Caco-2 (cell line): Measurements from ENCODE around the gene TFAM. TPM values are rescaled to one million over a fixed set of nuclear protein-coding genes. Genes with fewer than 3 reads are reported as not detected.

ENCODE experiments used
- BruUV-seq: library from RNA; stranded (reverse); fragments of 400-500 nt; replicated peaks from 2 replicates; lab custom pipeline; 2021; lab: Mats Ljungman, UMichigan
- CTCF ChIA-PET: fragments of 300-600 bp; sonication (Branson Sonifier 250); formaldehyde crosslinking; loops from one replicate; lab custom pipeline; 2022; ENCODE audit warnings: antibody characterized with exemption; lab: Charles Lee
- POLR2A ChIA-PET: fragments of 300-600 bp; sonication (Branson Sonifier 250); formaldehyde crosslinking; loops from one replicate; lab custom pipeline; 2022; ENCODE audit warnings: antibody characterized with exemption; lab: Charles Lee
- DNase-seq, 2 experiments: peaks; one replicate each; pipeline versions ENCODE4 v3.0.0 to v3.0.0-alpha.2; 2020 to 2022
- H3K27me3 ChIP-seq: replicated peaks from 2 replicates; pipeline ENCODE4 v1.6.0; 2011; ENCODE audit warnings: low read length; ENCODE audit not compliant: control insufficient read depth, insufficient read depth
- H3K36me3 ChIP-seq: 2 replicates; pipeline ENCODE4 v1.5.1; 2011; ENCODE audit warnings: low read length; ENCODE audit not compliant: control insufficient read depth, insufficient read depth
- H3K4me1 ChIP-seq: fragments of 250-450 bp; sonication (Bioruptor Pico); 2 replicates; pipeline ENCODE4 v1.5.1; 2020; ENCODE audit warnings: mild to moderate bottlenecking
- H3K4me3 ChIP-seq: 2 replicates; pipeline ENCODE4 v1.5.1; 2011; ENCODE audit warnings: low read depth, mild to moderate bottlenecking, control low read depth, low read length
- H3K9me3 ChIP-seq: fragments of 250-450 bp; sonication (Bioruptor Pico); 2 replicates; pipeline ENCODE4 v1.5.1; 2020; ENCODE audit warnings: mild to moderate bottlenecking, moderate library complexity
- H3K27ac Mint-ChIP-seq: one replicate; pipeline ENCODE4 v1.8.0; 2022; ENCODE audit warnings: mixed read lengths; ENCODE audit not compliant: unreplicated experiment
- H3K27me3 Mint-ChIP-seq: one replicate; pipeline ENCODE4 v1.8.0; 2022; ENCODE audit warnings: mixed read lengths; ENCODE audit not compliant: insufficient read depth, unreplicated experiment
- H3K36me3 Mint-ChIP-seq: one replicate; pipeline ENCODE4 v1.8.0; 2022; ENCODE audit warnings: mild to moderate bottlenecking, mixed read lengths; ENCODE audit not compliant: insufficient read depth, unreplicated experiment
- H3K4me1 Mint-ChIP-seq: one replicate; pipeline ENCODE4 v1.8.0; 2022; ENCODE audit warnings: low read depth, mixed read lengths; ENCODE audit not compliant: unreplicated experiment
- H3K4me3 Mint-ChIP-seq: one replicate; pipeline ENCODE4 v1.8.0; 2022; ENCODE audit warnings: mild to moderate bottlenecking, moderate library complexity, mixed read lengths; ENCODE audit not compliant: unreplicated experiment
- H3K9me3 Mint-ChIP-seq: one replicate; pipeline ENCODE4 v1.8.0; 2022; ENCODE audit warnings: mixed read lengths; ENCODE audit not compliant: unreplicated experiment
- CTCF ChIP-seq, 2 experiments: fragments of 200-600 bp in 1 of 2; IDR thresholded peaks; 1 replicate in 1 of 2; 2 replicates in 1 of 2; pipeline versions ENCODE4 v1.5.1 to v1.8.0; 2011 to 2022; ENCODE audit warnings: antibody characterized with exemption in 1 of 2, control low read depth in 1 of 2, inconsistent platforms in 1 of 2, low read depth in 1 of 2, low read length in 1 of 2, mild to moderate bottlenecking in 1 of 2, moderate library complexity in 1 of 2; ENCODE audit not compliant: insufficient read depth in 1 of 2, severe bottlenecking in 1 of 2, unreplicated experiment in 1 of 2
- intact Hi-C: fragments of 100-400 bp; cut with micrococcal nuclease; formaldehyde crosslinking; loops from one replicate; pipeline ENCODE4 v1.10.0; 2022; ENCODE audit not compliant: unreplicated experiment
- total RNA-seq: library from RNA; stranded (reverse); gene quantifications from 2 replicates; pipeline ENCODE4 v1.2.3, GENCODE V29; 2022

The TFAM gene
- total RNA-seq, 1 experiment from 2014 or later = 228 TPM

- Mint-ChIP-seq H3K4me3 (no peak overlapping the region), H3K36me3 (no peaks in the 10 kb centered on the region), H3K9me3 (peaks cover 10% of the 10 kb centered on the region), H3K4me1 (peaks cover 7% of the 10 kb centered on the region), H3K27me3 (no peaks in the 10 kb centered on the region), H3K27ac (no peak overlapping the region)
- H3K36me3 ChIP-seq = no peaks in the 10 kb centered on the region
- ChIA-PET CTCF (no interaction called here), POLR2A (no interaction called here)
- no peaks in the 10 kb centered on the region for H3K27me3 ChIP-seq
- DNase-seq = no peak
- no TSS peak for BruUV-seq
- no peak for TF ChIP-seq CTCF (IDR thresholded peaks at IDR 0.05; ENCODE audit: insufficient read depth in 1 of 2, low read depth in 1 of 2, low read length in 1 of 2, severe bottlenecking in 1 of 2, unreplicated experiment in 1 of 2)
- 0 out of 2 replicates have a peak, but pooled peaks cover 4% of the 10 kb centered on the region for H3K4me1 ChIP-seq
- intact Hi-C loops = no loop called here
- H3K9me3 ChIP-seq = no peaks in the 10 kb centered on the region
- no peak overlapping the region for H3K4me3 ChIP-seq
These were observed 35.2 kb upstream of the TFAM start for GRCh38 chr10:58350023-58350422.

GRCh38 chr10:58350619-58351323, 34.4 kb upstream of the TFAM start:
- ChIA-PET CTCF (no interaction called here), POLR2A (no interaction called here)
- DNase-seq = no peak
- Mint-ChIP-seq H3K27ac (no peak overlapping the region), H3K9me3 (peaks cover 2% of the 10 kb centered on the region), H3K36me3 (no peaks in the 10 kb centered on the region), H3K27me3 (no peaks in the 10 kb centered on the region), H3K4me1 (peaks cover 7% of the 10 kb centered on the region), H3K4me3 (no peak overlapping the region)
- no peak overlapping the region for H3K4me3 ChIP-seq
- BruUV-seq = no TSS peak
- TF ChIP-seq CTCF (IDR thresholded peaks at IDR 0.05; ENCODE audit: insufficient read depth in 1 of 2, low read depth in 1 of 2, low read length in 1 of 2, severe bottlenecking in 1 of 2, unreplicated experiment in 1 of 2) = no peak
- intact Hi-C loops = no loop called here
- H3K9me3 ChIP-seq = no peaks in the 10 kb centered on the region
- 0 out of 2 replicates have a peak, but pooled peaks cover 4% of the 10 kb centered on the region for H3K4me1 ChIP-seq
- no peaks in the 10 kb centered on the region for H3K27me3 ChIP-seq
- no peaks in the 10 kb centered on the region for H3K36me3 ChIP-seq

GRCh38 chr10:58351616-58352578, 33.3 kb upstream of the TFAM start:
- Histone ChIP-seq H3K27me3 (no peaks in the 10 kb centered on the region), H3K4me3 (no peak overlapping the region), H3K36me3 (no peaks in the 10 kb centered on the region), H3K9me3 (no peaks in the 10 kb centered on the region), H3K4me1 (0 out of 2 replicates have a peak, but pooled peaks cover 4% of the 10 kb centered on the region)
- intact Hi-C loops = no loop called here
- no peaks in the 10 kb centered on the region for H3K9me3 Mint-ChIP-seq
- no peak overlapping the region for H3K27ac Mint-ChIP-seq
- POLR2A ChIA-PET = no interaction called here
- DNase-seq = no peak
- BruUV-seq = no TSS peak
- no peak overlapping the region for H3K4me3 Mint-ChIP-seq
- no peak for TF ChIP-seq CTCF (IDR thresholded peaks at IDR 0.05; ENCODE audit: insufficient read depth in 1 of 2, low read depth in 1 of 2, low read length in 1 of 2, severe bottlenecking in 1 of 2, unreplicated experiment in 1 of 2)
- peaks cover 7% of the 10 kb centered on the region for H3K4me1 Mint-ChIP-seq
- CTCF ChIA-PET = no interaction called here
- H3K36me3 Mint-ChIP-seq = no peaks in the 10 kb centered on the region
- H3K27me3 Mint-ChIP-seq = no peaks in the 10 kb centered on the region
